Activated CD4-positive, alpha-beta T cell treated with anti-CD3 and anti-CD28 coated beads for 4 hours (primary cell): Measurements from ENCODE around the gene CHST6.
"Not testable (repeated sequence)": the region's sequence is repeated elsewhere in the genome, so short reads cannot be mapped to it uniquely, and the experiment has no call there.

Source experiments
- DNase-seq, 2 donors: peaks; one replicate each; pipeline ENCODE4 v3.0.0-alpha.2; 2020

The CHST6 gene

GRCh38 chr16:75495076-75495674 lies at the start of gene CHST6:
Gene CHST6, minus strand, starts transcription at chr16:75495441. Its CDS starts 15,613 bp downstream, at chr16:75479828.
- no peak for DNase-seq

GRCh38 chr16:75542462-75542861 lies 47.2 kb upstream of the CHST6 start:
- DNase-seq = not testable (repeated sequence)

- no peak for DNase-seq
These were observed 46.0 kb upstream of the CHST6 start for GRCh38 chr16:75541236-75541635.

- not testable (repeated sequence) for DNase-seq
These were observed 43.8 kb upstream of the CHST6 start for GRCh38 chr16:75538882-75539565.

- no peak for DNase-seq
These were observed 42.5 kb upstream of the CHST6 start for GRCh38 chr16:75537776-75538175.

DNA sequence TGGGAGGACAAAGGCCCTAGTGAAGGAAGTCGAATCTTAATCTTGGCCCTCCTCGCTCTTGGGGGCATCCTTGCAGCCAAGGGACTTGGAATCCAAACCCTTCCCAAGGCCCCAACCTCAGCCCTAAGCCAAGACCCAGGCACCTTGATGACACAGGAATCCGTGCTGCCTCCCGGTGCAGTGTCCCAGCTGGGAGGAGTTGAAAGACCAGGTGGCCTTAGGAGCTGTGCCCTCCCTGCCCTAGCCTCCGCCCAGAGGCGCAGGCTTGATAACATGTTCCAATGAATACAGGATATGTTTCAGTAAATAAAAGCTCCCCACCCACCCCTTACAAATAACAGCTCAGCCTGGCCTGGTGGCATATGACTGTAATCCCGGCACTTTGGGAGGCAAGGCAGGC lies 40.7 kb upstream of the CHST6 start, which contains the start of gene CHST5:
TSS of gene CHST5 (minus strand) at position 208 of the 400 bp plus-strand sequence. CDS start 5,724 bp downstream, outside the sequence.
- DNase-seq = no peak

GRCh38 chr16:75535211-75535843 lies 40.1 kb upstream of the CHST6 start:
- DNase-seq = no peak

GRCh38 chr16:75534560-75535205 lies 39.4 kb upstream of the CHST6 start:
- DNase-seq = no peak

DNA sequence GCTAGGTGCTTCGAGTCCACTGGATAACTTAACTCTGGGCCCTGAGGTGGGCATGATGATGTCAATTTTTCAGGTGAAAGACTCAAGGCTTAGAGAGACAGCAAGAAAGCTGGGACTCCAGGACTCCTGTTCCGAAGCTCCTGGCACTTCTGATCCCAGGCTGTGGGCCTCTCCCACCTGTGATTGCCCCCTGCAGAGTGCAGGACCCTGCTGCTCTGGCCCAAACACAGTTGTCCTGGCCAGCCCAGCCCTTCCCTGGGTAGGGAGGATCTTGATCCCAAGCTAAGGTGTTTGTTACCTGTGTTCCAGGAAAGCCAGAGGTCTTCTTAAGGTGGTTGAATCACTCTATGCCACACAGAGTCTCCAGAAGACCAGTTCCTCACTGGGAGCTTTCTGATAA lies 37.5 kb upstream of the CHST6 start:
- DNase-seq = no peak

DNA sequence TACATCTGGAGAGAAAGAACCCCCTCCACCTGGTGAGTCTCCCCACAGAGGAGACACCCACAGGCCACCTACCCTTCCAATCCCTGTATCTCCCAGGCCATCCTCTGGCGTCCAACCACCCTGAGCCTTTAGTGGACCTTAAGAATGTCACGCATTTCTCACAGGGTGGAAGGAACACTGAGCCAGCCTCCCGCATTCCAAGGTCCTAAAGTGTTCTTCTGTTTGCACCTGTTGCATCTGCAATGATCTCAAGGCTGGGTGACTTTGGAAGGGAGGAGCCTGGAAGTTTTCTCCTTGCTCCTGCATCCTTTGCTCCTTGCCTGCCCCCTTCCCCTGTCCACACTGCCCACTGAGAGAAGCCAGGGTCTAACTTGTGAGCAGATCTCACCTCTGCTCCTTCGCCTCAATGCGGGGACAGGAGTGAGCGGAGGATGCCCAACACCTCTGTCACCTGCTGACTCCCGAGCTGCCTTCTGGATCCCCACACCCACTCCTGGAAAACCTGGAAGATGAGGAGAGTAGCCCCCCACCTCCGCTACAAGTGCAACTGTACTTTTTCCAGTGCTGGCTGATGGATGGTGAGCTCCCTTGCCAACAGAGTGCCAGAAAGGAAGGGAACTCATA lies 37.0 kb upstream of the CHST6 start:
- no peak for DNase-seq

GRCh38 chr16:75529959-75530358 lies 34.7 kb upstream of the CHST6 start:
- no peak for DNase-seq

- DNase-seq = no peak
These were observed 34.0 kb upstream of the CHST6 start for GRCh38 chr16:75529056-75529905.

DNA sequence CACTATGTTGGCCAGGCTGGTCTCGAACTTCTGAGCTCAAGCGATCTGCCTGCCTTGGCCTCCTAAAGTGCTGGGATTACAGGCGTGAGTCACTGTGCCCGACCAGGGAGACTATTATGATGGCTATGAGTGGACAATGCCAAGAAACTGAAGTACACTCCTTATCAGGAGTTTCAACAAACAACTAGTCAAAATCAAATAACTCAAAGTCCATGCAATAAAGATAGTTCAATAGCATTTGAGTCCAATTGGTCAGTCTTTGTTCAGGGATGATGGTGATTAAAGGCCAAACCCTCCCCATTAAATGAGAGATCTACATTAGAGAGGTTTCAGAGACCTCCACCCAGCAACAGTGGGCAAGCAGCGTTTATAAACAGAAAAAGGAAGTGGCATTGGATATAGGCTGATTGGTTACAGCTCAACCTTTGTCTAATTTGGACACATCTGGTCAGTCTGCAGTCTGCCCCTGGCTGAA lies 32.6 kb upstream of the CHST6 start:
- DNase-seq = no peak

- no peak for DNase-seq
These were observed 31.0 kb upstream of the CHST6 start for GRCh38 chr16:75526032-75526790.

GRCh38 chr16:75519175-75519574 lies 23.9 kb upstream of the CHST6 start:
- no peak for DNase-seq

DNA sequence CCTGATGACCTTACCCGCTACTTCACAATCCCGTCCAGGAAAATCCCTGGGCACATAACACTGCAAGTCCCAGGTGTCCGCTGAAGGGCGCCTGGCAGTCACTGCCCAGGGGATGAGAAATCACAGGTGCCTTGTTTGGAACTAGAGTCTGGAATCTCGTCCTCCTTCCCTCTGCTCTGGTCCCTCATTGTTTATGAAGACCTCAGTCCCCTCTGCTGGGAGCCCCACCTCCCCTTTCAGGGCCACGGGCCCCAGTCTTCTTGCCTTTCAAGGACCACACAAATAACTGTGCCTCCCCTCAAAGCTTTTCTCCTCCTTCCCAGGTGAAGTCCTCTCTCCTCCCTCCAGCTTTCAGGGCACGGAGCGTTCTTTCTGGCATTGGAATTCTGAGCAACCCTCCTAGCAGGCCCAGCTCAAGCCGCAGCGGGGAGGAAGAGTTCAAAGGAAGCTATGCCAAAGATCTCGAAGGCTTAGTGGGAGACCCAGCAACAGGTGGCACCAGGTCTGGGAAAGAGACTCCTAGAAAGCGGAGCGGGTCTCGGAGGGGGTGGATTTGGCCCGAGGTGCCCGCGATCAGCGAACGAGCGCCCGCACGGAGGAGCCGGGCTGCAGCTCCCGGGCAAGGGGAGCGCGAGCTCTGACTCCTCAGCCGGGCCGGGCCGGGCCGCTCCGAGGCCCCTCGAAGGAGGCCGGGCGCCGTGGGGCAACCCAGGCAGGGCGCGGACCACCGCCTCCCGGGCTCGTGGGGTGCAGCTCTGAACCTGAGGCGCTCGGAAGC lies 21.1 kb upstream of the CHST6 start:
- peak; percentile 11 to 15 for DNase-seq

GRCh38 chr16:75514296-75514695 lies 19.1 kb upstream of the CHST6 start:
- DNase-seq = no peak

DNA sequence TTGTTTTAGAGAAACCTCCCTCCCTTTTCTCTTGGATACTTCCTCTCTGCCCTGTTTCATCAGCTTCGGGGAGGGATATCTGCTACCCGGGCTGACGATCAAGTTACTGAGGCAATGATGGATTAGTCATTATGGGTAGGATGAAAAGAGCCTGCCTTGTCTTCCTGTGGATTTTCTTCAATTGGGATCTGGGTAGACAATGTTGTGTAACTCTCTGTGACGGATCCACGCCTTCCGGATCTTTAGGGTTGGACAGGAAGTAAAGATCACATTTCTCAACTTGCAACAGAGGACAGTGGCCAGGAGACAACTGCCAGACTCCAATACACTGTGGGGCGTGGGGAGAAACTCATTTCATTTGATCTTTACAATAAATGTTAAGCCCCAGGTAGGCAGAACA lies 11.3 kb upstream of the CHST6 start:
- DNase-seq = no peak

DNA sequence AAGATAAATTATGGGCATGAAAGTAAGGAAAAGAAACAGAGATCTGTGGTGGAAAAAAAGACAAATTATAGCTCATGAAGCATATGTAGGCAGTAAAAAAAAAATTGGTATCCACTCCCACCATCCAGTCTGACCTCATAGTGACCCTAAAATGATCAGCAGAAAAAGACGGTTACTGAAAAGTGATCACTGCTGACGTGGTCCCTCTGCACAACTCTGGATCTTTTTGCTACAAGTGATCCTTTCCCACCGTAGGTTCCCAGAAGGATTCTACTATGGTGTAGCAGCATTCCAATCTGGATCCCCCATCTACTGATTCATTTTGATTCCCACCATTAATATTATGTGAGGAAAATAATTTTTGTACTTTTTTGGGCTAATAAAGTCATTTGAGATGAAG lies 10.9 kb upstream of the CHST6 start:
- no peak for DNase-seq

DNA sequence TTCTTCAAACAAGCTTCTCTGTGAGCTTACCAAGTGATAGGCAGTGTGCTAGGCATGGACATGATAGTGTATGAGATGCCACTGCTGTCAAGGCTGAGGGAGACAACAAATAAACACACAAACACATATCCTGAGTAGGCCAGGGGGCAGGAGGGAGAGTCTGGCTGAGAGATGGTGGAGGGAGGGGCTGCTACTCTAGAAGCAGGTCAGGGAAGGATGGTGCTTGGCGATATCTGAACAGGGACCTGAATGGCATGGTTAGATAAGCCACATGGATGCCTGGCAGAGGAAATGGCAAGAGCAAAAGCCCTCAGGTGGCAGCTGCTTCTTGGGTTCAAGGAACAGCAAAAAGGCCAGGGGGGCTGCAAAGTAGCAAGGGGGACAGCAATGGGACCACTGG lies 8.6 kb upstream of the CHST6 start:
- DNase-seq = no peak
